ENCODE measurements around the gene NOP10. TPM values are rescaled to one million over a fixed set of nuclear protein-coding genes. Genes with fewer than 3 reads are reported as not detected.

NOP10 gene
- polyA plus RNA-seq, 1 donor (not counting 4 experiments of a cell fraction or from before 2014, with no cell fraction given) = 663 TPM

GRCh38 chr15:34365091-34365825, 22.3 kb upstream of the NOP10 start:
- H3K9ac ChIP-seq (ENCODE audit: control insufficient read depth, extremely low read depth, insufficient read depth, low read length) = no peak overlapping the region
- peaks cover 6% of the 10 kb centered on the region for H3K9me1 ChIP-seq (ENCODE audit: control insufficient read depth, extremely low read depth, insufficient read depth, low read length)
- no peaks in the 10 kb centered on the region for H3K9me3 ChIP-seq (ENCODE audit: control insufficient read depth, low read depth, low read length)
- peak overlapping the region in 2 of 3 experiments; percentile 80 to 90 for H3K4me3 ChIP-seq (ENCODE audit: control insufficient read depth in 2 of 3, extremely low read depth in 1 of 3, insufficient read depth in 2 of 3, low read depth in 1 of 3, low read length in 3 of 3)
- H3K4me1 ChIP-seq (ENCODE audit: control insufficient read depth, extremely low read depth, insufficient read depth, low read length) = peaks cover 24% of the 10 kb centered on the region
- no peak overlapping the region for H3K27ac ChIP-seq (ENCODE audit: control insufficient read depth, insufficient read depth, low read length)
- H3K79me2 ChIP-seq (ENCODE audit: control insufficient read depth, insufficient read depth, low read length) = peaks cover 24% of the 10 kb centered on the region
- H3K36me3 ChIP-seq (ENCODE audit: control insufficient read depth in 2 of 2, extremely low read depth in 1 of 2, insufficient read depth in 2 of 2, low read length in 2 of 2) = peaks cover 12 to 38% of the 10 kb centered on the region in 2 experiments
- TF ChIP-seq EZH2 (IDR thresholded peaks at IDR 0.05; ENCODE audit: low read length) (no peak), CTCF (optimal IDR thresholded peaks at IDR 0.05 in 1 of 3, IDR thresholded peaks at IDR 0.05 in 1 of 3, conservative IDR thresholded peaks at IDR 0.05 in 1 of 3; ENCODE audit: extremely low read depth in 1 of 3, insufficient read depth in 2 of 3, low read length in 3 of 3) (no peak)
- FAIRE-seq (no peak), DNase-seq (ENCODE audit: low read depth, low spot score) (no peak)
- H3K4me2 ChIP-seq (ENCODE audit: control insufficient read depth, extremely low read depth, insufficient read depth, low read depth, low read length) = peak overlapping the region; percentile 66
- peaks cover 3% of the 10 kb centered on the region for H4K20me1 ChIP-seq (ENCODE audit: control insufficient read depth, extremely low read depth, insufficient read depth, low read length)
- no peaks in the 10 kb centered on the region for H3K27me3 ChIP-seq (ENCODE audit: control insufficient read depth, extremely low read depth, insufficient read depth, low read length)
- dilution Hi-C loops (cut with MboI; ENCODE audit: extremely low pct_ligation_motif_present, low sequenced_read_pairs) = no loop called here
- no peak overlapping the region for H2AFZ ChIP-seq (ENCODE audit: control insufficient read depth, low read length)

GRCh38 chr15:34364041-34364440, 21.1 kb upstream of the NOP10 start:
- no peak overlapping the region for H2AFZ ChIP-seq (ENCODE audit: control insufficient read depth, low read length)
- H3K9ac ChIP-seq (ENCODE audit: control insufficient read depth, extremely low read depth, insufficient read depth, low read length) = no peak overlapping the region
- H3K9me1 ChIP-seq (ENCODE audit: control insufficient read depth, extremely low read depth, insufficient read depth, low read length) = peaks cover 6% of the 10 kb centered on the region
- H4K20me1 ChIP-seq (ENCODE audit: control insufficient read depth, extremely low read depth, insufficient read depth, low read length) = peaks cover 3% of the 10 kb centered on the region
- peaks cover 19 to 39% of the 10 kb centered on the region in 2 experiments for H3K36me3 ChIP-seq (ENCODE audit: control insufficient read depth in 2 of 2, extremely low read depth in 1 of 2, insufficient read depth in 2 of 2, low read length in 2 of 2)
- peaks cover 24% of the 10 kb centered on the region for H3K79me2 ChIP-seq (ENCODE audit: control insufficient read depth, insufficient read depth, low read length)
- H3K9me3 ChIP-seq (ENCODE audit: control insufficient read depth, low read depth, low read length) = no peaks in the 10 kb centered on the region
- H3K4me2 ChIP-seq (ENCODE audit: control insufficient read depth, extremely low read depth, insufficient read depth, low read depth, low read length) = no peak overlapping the region
- H3K27ac ChIP-seq (ENCODE audit: control insufficient read depth, insufficient read depth, low read length) = no peak overlapping the region
- dilution Hi-C loops (cut with MboI; ENCODE audit: extremely low pct_ligation_motif_present, low sequenced_read_pairs) = no loop called here
- TF ChIP-seq EZH2 (IDR thresholded peaks at IDR 0.05; ENCODE audit: low read length) = no peak
- no peak for TF ChIP-seq CTCF (optimal IDR thresholded peaks at IDR 0.05 in 1 of 3, IDR thresholded peaks at IDR 0.05 in 1 of 3, conservative IDR thresholded peaks at IDR 0.05 in 1 of 3; ENCODE audit: extremely low read depth in 1 of 3, insufficient read depth in 2 of 3, low read length in 3 of 3)
- no peaks in the 10 kb centered on the region for H3K27me3 ChIP-seq (ENCODE audit: control insufficient read depth, extremely low read depth, insufficient read depth, low read length)
- no peak for FAIRE-seq
- peaks cover 26% of the 10 kb centered on the region for H3K4me1 ChIP-seq (ENCODE audit: control insufficient read depth, extremely low read depth, insufficient read depth, low read length)
- no peak for DNase-seq (ENCODE audit: low read depth, low spot score)
- H3K4me3 ChIP-seq (ENCODE audit: control insufficient read depth in 2 of 3, extremely low read depth in 1 of 3, insufficient read depth in 2 of 3, low read depth in 1 of 3, low read length in 3 of 3) = no peak overlapping the region

Data from keratinocyte (primary cell).